A549 (cell line): ENCODE data around the gene MSANTD3. TPM values are rescaled to one million over a fixed set of nuclear protein-coding genes. Genes with fewer than 3 reads are reported as not detected.
A peak's percentile ranks its signal among the peaks of the same experiment; 100 is the strongest.
"Not testable (repeated sequence)": the region's sequence is repeated elsewhere in the genome, so short reads cannot be mapped to it uniquely, and the experiment has no call there.

Experiments used
- ATAC-seq, 2 experiments: fragments of 200-7000 bp in 1 of 2; fragments of >200 bp in 1 of 2; cut with Nextera tagmentation in 1 of 2; cut with Tn5 transposase in 1 of 2; 3 replicates each; pipeline versions ENCODE4 v1.8.0 to v1.9.1; 2018 to 2020; ENCODE audit warnings: mild to moderate bottlenecking in 1 of 2, moderate library complexity in 1 of 2
- CTCF ChIA-PET: fragments of 300-600 bp; sonication (Branson Sonifier 250); formaldehyde crosslinking; extraction: SDS; loops from one replicate; lab custom pipeline; 2021; ENCODE audit warnings: antibody characterized with exemption, inconsistent platforms; lab: Yijun Ruan, JAX
- POLR2A ChIA-PET: fragments of 350-600 bp; formaldehyde crosslinking; extraction: SDS; loops from one replicate; lab custom pipeline; 2021; ENCODE audit warnings: antibody characterized with exemption, inconsistent platforms; lab: Yijun Ruan, JAX
- DNase-seq, 2 experiments: peaks; one replicate each; pipeline versions ENCODE4 v3.0.0 to v3.0.0-alpha.2; 2011 to 2016; ENCODE audit warnings: low read depth in 1 of 2, low spot score in 1 of 2
- FAIRE-seq: peaks from 2 replicates; lab custom pipeline; 2011; peaks lifted over from hg19 to GRCh38; lab: Jason Lieb, UNC
- H3K27ac ChIP-seq, 2 experiments: fragments of >200 bp; sonication (Bioruptor Twin); formaldehyde crosslinking; 3 replicates each; pipeline ENCODE4 v1.5.1; 2016 to 2017
- H3K4me1 ChIP-seq: fragments of >200 bp; sonication (Bioruptor Twin); formaldehyde crosslinking; 3 replicates; pipeline ENCODE4 v1.6.1; 2016
- H3K4me2 ChIP-seq: fragments of >200 bp; sonication (Bioruptor Twin); formaldehyde crosslinking; 3 replicates; pipeline ENCODE4 v1.6.1; 2016
- H3K4me3 ChIP-seq: fragments of >200 bp; sonication (Bioruptor Twin); formaldehyde crosslinking; 3 replicates; pipeline ENCODE4 v1.5.1; 2016
- H3K9me3 ChIP-seq: fragments of >200 bp; sonication (Bioruptor Twin); formaldehyde crosslinking; 3 replicates; pipeline ENCODE4 v1.6.1; 2016
- CEBPB ChIP-seq, 2 experiments: fragments of >200 bp in 1 of 2; sonication (Bioruptor Twin) in 1 of 2; formaldehyde crosslinking in 1 of 2; IDR thresholded peaks; 2 replicates each; pipeline ENCODE4 v1.6.1; 2012 to 2016
- FOSB ChIP-seq: fragments of 250-450 bp; sonication (Bioruptor Pico); IDR thresholded peaks from 2 replicates; pipeline ENCODE4 v1.5.0; 2020; ENCODE audit warnings: mild to moderate bottlenecking, moderate library complexity
- MAFK ChIP-seq: fragments of 450-650 bp; IDR thresholded peaks from 2 replicates; pipeline ENCODE4 v1.6.1; 2014; ENCODE audit not compliant: partially characterized antibody
- MAZ ChIP-seq: fragments of 150-350 bp; IDR thresholded peaks from 2 replicates; pipeline ENCODE4 v1.6.1; 2014; ENCODE audit warnings: antibody characterized with exemption, low read depth, low read length, borderline replicate concordance
- RAD21 ChIP-seq, 2 experiments: fragments of >200 bp in 1 of 2; sonication (Bioruptor Twin) in 1 of 2; formaldehyde crosslinking in 1 of 2; IDR thresholded peaks in 1 of 2; conservative IDR thresholded peaks in 1 of 2; 2 replicates in 1 of 2; 3 replicates in 1 of 2; pipeline ENCODE4 v1.6.1; 2012 to 2018; ENCODE audit warnings: inconsistent platforms in 1 of 2
- RFX5 ChIP-seq: fragments of 450-650 bp; IDR thresholded peaks from 2 replicates; pipeline ENCODE4 v1.7.1; 2014; ENCODE audit warnings: antibody characterized with exemption, mild to moderate bottlenecking, moderate library complexity
- SMC3 ChIP-seq: fragments of >200 bp; sonication (Bioruptor Twin); formaldehyde crosslinking; IDR thresholded peaks from 3 replicates; pipeline ENCODE4 v1.6.1; 2018; ENCODE audit warnings: inconsistent platforms
- ZNF302 ChIP-seq: fragments of 250-450 bp; sonication (Bioruptor Pico); IDR thresholded peaks from 2 replicates; pipeline ENCODE4 v1.9.0; 2021; ENCODE audit warnings: inconsistent platforms, mild to moderate bottlenecking, moderate library complexity
- WGBS: methylation state at CpG from one replicate; pipeline ENCODE4 v1.1.6; 2017; ENCODE audit errors: missing lambda C conversion rate; 5-methylcytosine and 5-hydroxymethylcytosine counted together
- polyA plus RNA-seq, 4 experiments: library from polyadenylated mRNA; depleted of rRNA in 3 of 4; stranded (reverse); fragments of >200 nt; fragmentation: RNase III in 1 of 4; extraction: RNeasy Plus Mini Kit Qiagen cat#74134 plus additional on column Dnase treatment in 1 of 4; gene quantifications; 2 replicates in 3 of 4; 3 replicates in 1 of 4; pipeline ENCODE4 v1.2.3, GENCODE V29; 2011 to 2017
- TF ChIP-seq, protein P1 (sequence below): fragments of 250-450 bp; sonication (Bioruptor Pico); IDR thresholded peaks from 2 replicates; pipeline ENCODE4 v1.5.0; 2020; ENCODE audit warnings: low read depth, mild to moderate bottlenecking, moderate library complexity
- TF ChIP-seq, protein P2 (sequence below): fragments of >200 bp; sonication (Bioruptor Twin); formaldehyde crosslinking; IDR thresholded peaks from 3 replicates; pipeline ENCODE4 v1.5.1; 2016
- TF ChIP-seq, protein P3 (sequence below): fragments of 200-600 bp; sonication (generic); IDR thresholded peaks from 2 replicates; pipeline ENCODE4 v1.6.1; 2016; ENCODE audit warnings: antibody characterized with exemption, mild to moderate bottlenecking, moderate library complexity
- TF ChIP-seq, protein P4 (sequence below): IDR thresholded peaks from 2 replicates; pipeline ENCODE4 v1.6.1; 2012

The MSANTD3 gene
- polyA plus RNA-seq, 2 of the 4 experiments (the other 2 are of a cell fraction) = 43.5 to 66.7 TPM

DNA sequence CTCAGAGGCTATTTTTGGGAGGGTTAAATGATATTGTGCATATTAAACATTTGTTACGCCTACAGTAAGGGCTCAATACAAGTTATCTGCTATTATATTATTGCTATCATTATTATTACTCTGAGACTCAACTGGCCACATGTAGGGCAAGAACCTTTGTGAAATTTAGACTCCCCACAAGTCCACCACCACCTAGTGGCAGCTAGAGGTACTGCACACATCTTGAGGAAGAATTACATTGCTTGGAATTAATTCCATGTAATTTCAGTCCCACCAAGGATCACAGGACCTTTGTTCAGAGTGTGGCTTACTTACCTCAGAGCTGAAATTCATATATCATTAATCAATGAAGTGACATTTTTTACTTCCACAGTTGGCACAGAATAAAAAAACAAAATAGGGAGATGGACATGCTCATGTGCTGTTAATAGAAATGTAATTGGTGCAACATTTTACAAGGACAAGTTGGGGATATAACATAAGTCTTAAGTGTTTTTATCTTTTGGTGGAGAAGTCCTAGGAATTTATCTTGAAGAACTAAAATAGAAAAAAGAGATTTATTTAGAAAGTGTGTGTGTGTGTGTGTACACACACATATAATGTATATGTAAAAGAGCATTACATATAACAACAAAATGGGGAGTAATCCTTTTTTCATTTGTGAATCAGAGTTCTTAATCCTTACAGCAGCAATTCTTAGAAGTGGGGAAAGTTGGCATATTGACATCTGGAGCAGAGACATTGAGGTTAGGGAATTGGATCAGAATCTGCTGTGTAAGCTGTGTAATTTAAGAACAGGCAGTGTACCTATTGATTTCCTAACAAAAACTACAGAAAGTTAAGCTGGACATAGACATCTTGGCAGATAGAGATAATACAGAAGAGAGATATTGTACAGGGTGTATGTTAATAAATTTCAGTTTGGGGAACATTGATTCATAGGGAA lies 11.2 kb downstream of the MSANTD3 start:
- no peak overlapping the region for H3K4me3 ChIP-seq
- peak; percentile 60 to 80; a peak in 5 of 6 replicates for ATAC-seq
- H3K27ac ChIP-seq = no peak overlapping the region
- WGBS = 38% methylated on average over 1 of the region's 1 CpG
- ChIA-PET CTCF (interaction anchor here (0.6 to 3.5 kb wide), 33 partner anchors 9 to 157 kb away, joined by 3 to 15 read pairs (median 3); partner anchors contain the start of genes TEX10 and TMEFF1), POLR2A (interaction anchor here (0.6 to 1.8 kb wide), 3 partner anchors 9 to 232 kb away, joined by 3 to 7 read pairs (median 4); no protein-coding TSS in a partner anchor)
- peak; percentile 70 to 81 for DNase-seq
- FAIRE-seq = peak; percentile 88
- H3K4me1 ChIP-seq = 0 out of 3 replicates have a peak, but pooled peaks cover 4% of the 10 kb centered on the region
- H3K9me3 ChIP-seq = no peaks in the 10 kb centered on the region
- no peak overlapping the region for H3K4me2 ChIP-seq
- TF ChIP-seq MAZ = no peak
- TF ChIP-seq ZNF302 = no peak
- TF ChIP-seq FOSB (CRISPR knock-in tag) = no peak
- TF ChIP-seq, protein P1, sequence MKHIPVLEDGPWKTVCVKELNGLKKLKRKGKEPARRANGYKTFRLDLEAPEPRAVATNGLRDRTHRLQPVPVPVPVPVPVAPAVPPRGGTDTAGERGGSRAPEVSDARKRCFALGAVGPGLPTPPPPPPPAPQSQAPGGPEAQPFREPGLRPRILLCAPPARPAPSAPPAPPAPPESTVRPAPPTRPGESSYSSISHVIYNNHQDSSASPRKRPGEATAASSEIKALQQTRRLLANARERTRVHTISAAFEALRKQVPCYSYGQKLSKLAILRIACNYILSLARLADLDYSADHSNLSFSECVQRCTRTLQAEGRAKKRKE (CRISPR knock-in tag) = no peak
- TF ChIP-seq, protein P2, sequence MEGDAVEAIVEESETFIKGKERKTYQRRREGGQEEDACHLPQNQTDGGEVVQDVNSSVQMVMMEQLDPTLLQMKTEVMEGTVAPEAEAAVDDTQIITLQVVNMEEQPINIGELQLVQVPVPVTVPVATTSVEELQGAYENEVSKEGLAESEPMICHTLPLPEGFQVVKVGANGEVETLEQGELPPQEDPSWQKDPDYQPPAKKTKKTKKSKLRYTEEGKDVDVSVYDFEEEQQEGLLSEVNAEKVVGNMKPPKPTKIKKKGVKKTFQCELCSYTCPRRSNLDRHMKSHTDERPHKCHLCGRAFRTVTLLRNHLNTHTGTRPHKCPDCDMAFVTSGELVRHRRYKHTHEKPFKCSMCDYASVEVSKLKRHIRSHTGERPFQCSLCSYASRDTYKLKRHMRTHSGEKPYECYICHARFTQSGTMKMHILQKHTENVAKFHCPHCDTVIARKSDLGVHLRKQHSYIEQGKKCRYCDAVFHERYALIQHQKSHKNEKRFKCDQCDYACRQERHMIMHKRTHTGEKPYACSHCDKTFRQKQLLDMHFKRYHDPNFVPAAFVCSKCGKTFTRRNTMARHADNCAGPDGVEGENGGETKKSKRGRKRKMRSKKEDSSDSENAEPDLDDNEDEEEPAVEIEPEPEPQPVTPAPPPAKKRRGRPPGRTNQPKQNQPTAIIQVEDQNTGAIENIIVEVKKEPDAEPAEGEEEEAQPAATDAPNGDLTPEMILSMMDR = peak; percentile 82
- TF ChIP-seq RAD21 (conservative IDR thresholded peaks at IDR 0.05 in 1 of 2, IDR thresholded peaks at IDR 0.05 in 1 of 2) = peak; percentile 62 to 67
- peak; percentile 70 for TF ChIP-seq SMC3

DNA sequence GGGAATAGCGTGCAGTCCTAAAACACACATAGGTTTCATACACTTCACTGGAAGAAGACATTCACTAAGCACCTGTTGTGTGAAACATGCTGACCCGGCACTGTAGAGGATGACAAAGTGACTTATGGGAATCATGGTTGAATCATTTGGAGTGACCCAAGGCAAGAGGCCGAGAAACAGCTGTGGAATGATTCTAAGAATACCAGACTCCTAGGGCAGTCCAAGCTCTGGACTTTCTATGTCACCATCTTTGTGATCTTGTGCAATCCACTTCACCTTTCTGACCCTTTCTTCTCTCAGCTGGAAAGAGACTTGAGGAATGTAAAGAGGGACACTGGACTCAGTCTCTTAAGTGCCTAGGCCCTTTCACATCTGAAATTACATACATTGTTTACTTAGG lies 13.1 kb downstream of the MSANTD3 start:
- Histone ChIP-seq H3K4me2 (no peak overlapping the region), H3K4me3 (no peak overlapping the region), H3K9me3 (no peaks in the 10 kb centered on the region), H3K4me1 (0 out of 3 replicates have a peak, but pooled peaks cover 12% of the 10 kb centered on the region), H3K27ac (no peak overlapping the region)
- FAIRE-seq = no peak
- TF ChIP-seq, protein P3, sequence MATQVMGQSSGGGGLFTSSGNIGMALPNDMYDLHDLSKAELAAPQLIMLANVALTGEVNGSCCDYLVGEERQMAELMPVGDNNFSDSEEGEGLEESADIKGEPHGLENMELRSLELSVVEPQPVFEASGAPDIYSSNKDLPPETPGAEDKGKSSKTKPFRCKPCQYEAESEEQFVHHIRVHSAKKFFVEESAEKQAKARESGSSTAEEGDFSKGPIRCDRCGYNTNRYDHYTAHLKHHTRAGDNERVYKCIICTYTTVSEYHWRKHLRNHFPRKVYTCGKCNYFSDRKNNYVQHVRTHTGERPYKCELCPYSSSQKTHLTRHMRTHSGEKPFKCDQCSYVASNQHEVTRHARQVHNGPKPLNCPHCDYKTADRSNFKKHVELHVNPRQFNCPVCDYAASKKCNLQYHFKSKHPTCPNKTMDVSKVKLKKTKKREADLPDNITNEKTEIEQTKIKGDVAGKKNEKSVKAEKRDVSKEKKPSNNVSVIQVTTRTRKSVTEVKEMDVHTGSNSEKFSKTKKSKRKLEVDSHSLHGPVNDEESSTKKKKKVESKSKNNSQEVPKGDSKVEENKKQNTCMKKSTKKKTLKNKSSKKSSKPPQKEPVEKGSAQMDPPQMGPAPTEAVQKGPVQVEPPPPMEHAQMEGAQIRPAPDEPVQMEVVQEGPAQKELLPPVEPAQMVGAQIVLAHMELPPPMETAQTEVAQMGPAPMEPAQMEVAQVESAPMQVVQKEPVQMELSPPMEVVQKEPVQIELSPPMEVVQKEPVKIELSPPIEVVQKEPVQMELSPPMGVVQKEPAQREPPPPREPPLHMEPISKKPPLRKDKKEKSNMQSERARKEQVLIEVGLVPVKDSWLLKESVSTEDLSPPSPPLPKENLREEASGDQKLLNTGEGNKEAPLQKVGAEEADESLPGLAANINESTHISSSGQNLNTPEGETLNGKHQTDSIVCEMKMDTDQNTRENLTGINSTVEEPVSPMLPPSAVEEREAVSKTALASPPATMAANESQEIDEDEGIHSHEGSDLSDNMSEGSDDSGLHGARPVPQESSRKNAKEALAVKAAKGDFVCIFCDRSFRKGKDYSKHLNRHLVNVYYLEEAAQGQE = no peak
- TF ChIP-seq, protein P4, sequence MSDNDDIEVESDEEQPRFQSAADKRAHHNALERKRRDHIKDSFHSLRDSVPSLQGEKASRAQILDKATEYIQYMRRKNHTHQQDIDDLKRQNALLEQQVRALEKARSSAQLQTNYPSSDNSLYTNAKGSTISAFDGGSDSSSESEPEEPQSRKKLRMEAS = no peak
- TF ChIP-seq MAFK (peak; percentile 57), RFX5 (no peak), CEBPB (IDR thresholded peaks at IDR 0.05) (peak; percentile 29 to 60; a peak in 3 of 4 replicates)
- WGBS = 79% methylated on average over 3 of the region's 3 CpGs
- CTCF ChIA-PET = interaction anchor here (0.7 to 2.8 kb wide), 9 partner anchors 11 to 678 kb away, joined by 3 to 10 read pairs (median 4); partner anchors contain the start of gene TEX10
- 0 out of 6 replicates have a peak, but pooled peaks of 1 of the 2 experiments have one; percentile 56 for ATAC-seq
- POLR2A ChIA-PET = no interaction called here
- peak in 1 of 2 experiments; percentile 22 for DNase-seq

DNA sequence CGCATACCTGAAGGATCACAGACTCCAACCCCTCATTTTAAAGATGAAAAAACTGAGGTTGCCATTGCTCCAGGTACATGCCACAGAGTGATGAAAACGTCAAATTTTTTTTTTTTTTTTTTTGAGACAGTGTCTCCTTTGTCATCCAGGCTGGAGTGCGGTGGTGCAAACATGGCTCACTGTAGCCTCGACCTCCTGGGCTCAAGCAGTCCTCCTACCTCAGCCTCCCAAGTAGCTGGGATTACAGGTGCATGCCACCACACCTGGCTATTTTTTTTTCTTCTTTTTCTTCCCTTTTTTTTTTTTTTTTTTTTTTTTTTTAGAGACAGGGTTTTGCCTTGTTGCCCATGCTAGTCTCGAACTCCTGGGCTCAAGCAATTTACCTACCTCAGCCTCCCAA lies 13.5 kb downstream of the MSANTD3 start:
- FAIRE-seq, POLR2A ChIA-PET, H3K27ac ChIP-seq: not testable (repeated sequence)

More for the DNA sequence above, 13.5 kb downstream of the MSANTD3 start:
- CTCF ChIA-PET = interaction anchor here (0.7 to 1.9 kb wide), 8 partner anchors 11 to 679 kb away, joined by 3 to 10 read pairs (median 4); partner anchors contain the start of gene TEX10
- not testable (repeated sequence) for H3K4me3 ChIP-seq, H3K4me2 ChIP-seq, DNase-seq, H3K9me3 ChIP-seq, ATAC-seq
- WGBS = 92% methylated on average over 5 of the region's 5 CpGs
- H3K4me1 ChIP-seq = 0 out of 3 replicates have a peak, but pooled peaks cover 12% of the 10 kb centered on the region
